Lower leg skin (tissue), 4 donors: ENCODE data around the gene ABLIM1. TPM values are rescaled to one million over a fixed set of nuclear protein-coding genes. Genes with fewer than 3 reads are reported as not detected.

Experiments
- DNase-seq, 2 donors: peaks; one replicate each; pipeline ENCODE4 v3.0.0-alpha.2; 2019; ENCODE audit warnings: low spot score in 2 of 2
- H3K4me3 ChIP-seq: fragments of 200-600 bp; sonication (generic); 2 replicates; pipeline ENCODE4 v1.5.1; 2017; ENCODE audit warnings: mild to moderate bottlenecking, low read depth; ENCODE audit not compliant: poor library complexity, severe bottlenecking
- POLR2A ChIP-seq, 2 donors: fragments of 450-650 bp; IDR thresholded peaks; one replicate each; pipeline ENCODE4 v1.6.1; 2016 to 2017; ENCODE audit warnings: antibody characterized with exemption in 2 of 2, mild to moderate bottlenecking in 1 of 2, moderate library complexity in 1 of 2
- WGBS, 2 donors: methylation state at CpG; one replicate each; pipeline ENCODE4 v1.1.5; 2018; 5-methylcytosine and 5-hydroxymethylcytosine counted together
- intact Hi-C: fragments of 100-400 bp; cut with DNase I; formaldehyde crosslinking; loops from one replicate; pipeline ENCODE4 v1.15.0; 2023; ENCODE audit warnings: low total_unique reads
- total RNA-seq, 4 donors: library from RNA; depleted of rRNA; stranded (reverse); fragments of >200 nt; gene quantifications; one replicate each; pipeline ENCODE4 v1.1.0, GENCODE V29; 2016
- TF ChIP-seq, protein P1 (sequence below), 3 donors: fragments of 450-650 bp; IDR thresholded peaks; one replicate each; pipeline ENCODE4 v1.5.1; 2016; ENCODE audit warnings: antibody characterized with exemption in 3 of 3, mild to moderate bottlenecking in 3 of 3, moderate library complexity in 2 of 3

Gene ABLIM1
- total RNA-seq, 4 donors from 2014 or later = 171 to 258 (median 209) TPM

DNA sequence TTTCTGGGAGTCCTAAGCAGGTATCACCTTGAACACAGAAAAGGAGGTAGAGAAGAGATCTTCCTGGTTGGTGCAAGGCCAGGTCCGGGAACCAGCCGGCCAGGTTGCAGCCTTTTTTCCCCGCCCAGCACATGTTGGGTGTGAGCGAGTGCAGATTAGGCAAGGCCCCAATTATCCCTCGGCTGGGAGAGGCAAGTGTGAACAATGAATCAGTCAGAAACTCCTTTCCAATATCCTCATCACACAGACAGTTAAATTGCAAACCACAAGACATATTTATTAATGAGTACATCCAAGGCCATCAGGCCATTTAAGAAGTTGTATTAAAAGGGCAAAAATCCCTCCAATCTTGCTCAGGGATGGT, 138.8 kb downstream of the ABLIM1 start:
- 32 to 35% methylated on average over 5 of the region's 5 CpGs for WGBS, 2 donors
- H3K4me3 ChIP-seq = no peak overlapping the region
- intact Hi-C loops = no loop called here
- DNase-seq = peak; percentile 86 to 95
- TF ChIP-seq, protein P1, sequence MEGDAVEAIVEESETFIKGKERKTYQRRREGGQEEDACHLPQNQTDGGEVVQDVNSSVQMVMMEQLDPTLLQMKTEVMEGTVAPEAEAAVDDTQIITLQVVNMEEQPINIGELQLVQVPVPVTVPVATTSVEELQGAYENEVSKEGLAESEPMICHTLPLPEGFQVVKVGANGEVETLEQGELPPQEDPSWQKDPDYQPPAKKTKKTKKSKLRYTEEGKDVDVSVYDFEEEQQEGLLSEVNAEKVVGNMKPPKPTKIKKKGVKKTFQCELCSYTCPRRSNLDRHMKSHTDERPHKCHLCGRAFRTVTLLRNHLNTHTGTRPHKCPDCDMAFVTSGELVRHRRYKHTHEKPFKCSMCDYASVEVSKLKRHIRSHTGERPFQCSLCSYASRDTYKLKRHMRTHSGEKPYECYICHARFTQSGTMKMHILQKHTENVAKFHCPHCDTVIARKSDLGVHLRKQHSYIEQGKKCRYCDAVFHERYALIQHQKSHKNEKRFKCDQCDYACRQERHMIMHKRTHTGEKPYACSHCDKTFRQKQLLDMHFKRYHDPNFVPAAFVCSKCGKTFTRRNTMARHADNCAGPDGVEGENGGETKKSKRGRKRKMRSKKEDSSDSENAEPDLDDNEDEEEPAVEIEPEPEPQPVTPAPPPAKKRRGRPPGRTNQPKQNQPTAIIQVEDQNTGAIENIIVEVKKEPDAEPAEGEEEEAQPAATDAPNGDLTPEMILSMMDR (IDR thresholded peaks at IDR 0.05) = no peak
- TF ChIP-seq POLR2A (IDR thresholded peaks at IDR 0.05) = no peak

DNA sequence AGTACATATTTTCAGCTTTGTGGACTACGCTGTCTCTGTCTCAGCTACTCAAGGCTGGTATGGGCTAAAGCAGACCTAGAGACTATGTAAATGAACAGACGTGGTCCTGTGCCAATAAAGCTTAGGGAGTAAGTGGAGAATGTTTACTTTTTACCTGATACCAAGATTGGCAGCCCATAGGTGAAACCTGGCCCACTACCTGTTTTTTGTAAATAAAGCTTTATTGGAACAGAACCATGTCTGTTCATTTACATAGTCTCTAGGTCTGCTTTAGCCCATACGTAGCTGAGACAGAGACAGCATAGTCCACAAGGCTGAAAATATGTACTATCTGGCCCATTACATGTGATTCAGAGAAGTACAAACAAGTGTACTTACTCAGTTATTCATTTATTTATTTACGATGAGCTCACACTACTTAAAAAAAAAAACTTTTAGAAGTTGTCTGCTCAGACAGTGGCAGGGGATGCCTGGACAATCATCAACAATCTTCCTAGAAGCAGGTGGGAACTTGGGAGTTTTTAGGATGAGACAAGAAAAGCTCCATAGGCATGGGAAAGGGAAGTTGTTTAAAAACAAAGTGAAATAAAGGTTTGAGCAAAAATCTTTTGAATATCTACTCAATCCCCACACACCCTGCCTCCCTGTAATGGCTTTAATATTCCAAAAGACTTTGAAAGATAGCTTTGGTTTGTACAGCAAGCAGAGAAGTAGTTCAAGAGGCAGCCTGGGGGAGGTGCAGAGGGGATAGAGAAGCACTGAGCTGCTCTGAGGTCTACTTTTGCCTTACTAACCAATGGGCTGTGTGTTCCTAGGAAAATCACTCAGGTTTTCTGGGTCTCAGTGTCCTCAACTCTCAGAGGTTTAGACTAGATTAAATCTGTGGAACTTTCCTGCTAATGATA, 139.4 kb downstream of the ABLIM1 start:
- intact Hi-C loops = no loop called here
- H3K4me3 ChIP-seq = no peak overlapping the region
- no peak for DNase-seq
- TF ChIP-seq, protein P1 (IDR thresholded peaks at IDR 0.05) = no peak
- TF ChIP-seq POLR2A (IDR thresholded peaks at IDR 0.05) = no peak
- 75 to 78% methylated on average over 4 of the region's 4 CpGs for WGBS, 2 donors

DNA sequence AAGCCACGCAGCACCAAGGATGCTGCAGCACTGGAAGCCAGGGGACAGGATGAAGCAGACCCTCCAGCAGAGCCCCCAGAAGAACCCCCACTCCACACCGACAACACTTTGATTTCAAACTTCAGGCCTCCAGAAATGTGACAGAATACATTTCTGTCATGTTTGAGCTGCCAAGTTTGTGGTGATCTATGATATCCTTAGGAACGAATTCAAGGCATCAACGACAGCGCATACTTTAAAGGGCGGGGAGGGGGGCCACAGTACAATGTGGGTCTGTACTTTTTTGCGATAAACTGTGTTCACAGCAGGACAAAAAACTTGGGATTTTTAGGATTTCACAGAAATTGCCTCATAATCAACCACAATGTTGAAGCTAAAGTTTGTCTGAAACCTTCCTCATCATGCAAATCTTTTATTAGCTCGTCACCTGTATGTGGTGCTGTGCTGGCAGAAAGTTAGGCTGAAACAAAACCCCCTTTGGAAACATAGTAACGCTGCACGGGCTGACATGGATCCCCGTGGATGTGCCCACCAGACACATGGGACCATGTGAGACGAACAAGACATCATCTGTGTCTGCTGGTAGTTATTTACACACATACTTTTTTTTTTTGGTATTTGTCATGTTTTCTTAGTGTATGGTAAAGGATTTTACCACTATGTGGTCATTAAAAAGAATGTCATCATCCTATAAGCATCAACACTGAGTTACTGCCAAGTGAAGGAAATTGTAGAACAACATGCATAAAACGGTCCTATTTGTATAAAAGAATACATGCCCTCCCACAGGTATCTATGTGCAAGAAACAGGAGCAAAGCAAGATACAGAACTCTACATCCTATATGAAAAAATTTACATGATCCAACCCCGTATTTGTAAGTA, 140.5 kb downstream of the ABLIM1 start:
- intact Hi-C loops = no loop called here
- whole genome bisulfite sequencing, 2 donors = 85 to 87% methylated on average over 14 of the region's 14 CpGs
- no peak for TF ChIP-seq POLR2A (IDR thresholded peaks at IDR 0.05)
- TF ChIP-seq, protein P1 (IDR thresholded peaks at IDR 0.05) = no peak
- no peak for DNase-seq
- H3K4me3 ChIP-seq = no peak overlapping the region

GRCh38 chr10:114516356-114516755, 141.7 kb downstream of the ABLIM1 start:
- no peak for DNase-seq
- 67 to 69% methylated on average over 3 of the region's 3 CpGs for WGBS, 2 donors
- intact Hi-C loops = no loop called here
- TF ChIP-seq, protein P1 (IDR thresholded peaks at IDR 0.05) = no peak
- no peak for TF ChIP-seq POLR2A (IDR thresholded peaks at IDR 0.05)
- H3K4me3 ChIP-seq = no peak overlapping the region

DNA sequence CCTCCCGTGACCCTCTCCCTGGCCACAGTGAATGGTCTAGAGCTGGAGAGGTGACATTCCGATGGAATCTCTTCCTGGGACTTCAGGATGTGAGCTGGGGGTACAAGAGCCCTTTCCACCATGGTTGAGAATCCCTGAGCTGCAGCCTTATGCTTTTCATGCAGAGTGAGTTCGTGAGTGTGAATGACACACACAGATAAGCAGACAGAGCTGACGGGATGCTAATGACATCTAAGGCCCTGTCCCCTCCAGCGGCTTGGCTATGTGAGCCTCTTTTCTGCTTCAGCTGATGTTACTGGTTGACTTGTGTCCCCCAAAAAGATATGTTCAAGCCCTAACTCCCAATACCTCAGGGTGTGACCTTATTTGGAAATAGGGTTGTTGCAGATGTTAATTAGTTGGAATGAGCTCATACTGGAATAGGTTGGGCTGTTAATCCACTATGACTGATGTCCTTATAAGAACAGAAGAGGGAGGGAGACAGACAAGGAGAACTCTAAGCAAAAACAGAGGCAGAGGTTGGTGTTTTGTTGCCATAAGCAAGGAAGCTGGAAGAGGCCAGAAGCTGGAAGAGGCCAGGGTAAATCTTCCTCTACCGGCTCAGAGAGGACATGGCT, 142.7 kb downstream of the ABLIM1 start:
- no peak for TF ChIP-seq POLR2A (IDR thresholded peaks at IDR 0.05)
- TF ChIP-seq, protein P1 (IDR thresholded peaks at IDR 0.05) = no peak
- 71 to 77% methylated on average over 6 of the region's 6 CpGs for WGBS, 2 donors
- DNase-seq = no peak
- no peak overlapping the region for H3K4me3 ChIP-seq
- intact Hi-C loops = no loop called here
